NCI-H2227 treated with DMSO at 0.1 percent for 48 hours (cell line): ENCODE results near the gene ZRANB3.

ENCODE experiments used
- DNase-seq: peaks from one replicate; lab custom pipeline; 2025; lab: John Stamatoyannopoulos, UW

ZRANB3 gene

GRCh38 chr2:135175177-135175576 lies 355.8 kb downstream of the ZRANB3 start:
- DNase-seq: no peak

GRCh38 chr2:135174810-135175093 lies 356.3 kb downstream of the ZRANB3 start:
- DNase-seq: no peak

GRCh38 chr2:135174049-135174809 lies 356.8 kb downstream of the ZRANB3 start:
- no peak for DNase-seq

DNA sequence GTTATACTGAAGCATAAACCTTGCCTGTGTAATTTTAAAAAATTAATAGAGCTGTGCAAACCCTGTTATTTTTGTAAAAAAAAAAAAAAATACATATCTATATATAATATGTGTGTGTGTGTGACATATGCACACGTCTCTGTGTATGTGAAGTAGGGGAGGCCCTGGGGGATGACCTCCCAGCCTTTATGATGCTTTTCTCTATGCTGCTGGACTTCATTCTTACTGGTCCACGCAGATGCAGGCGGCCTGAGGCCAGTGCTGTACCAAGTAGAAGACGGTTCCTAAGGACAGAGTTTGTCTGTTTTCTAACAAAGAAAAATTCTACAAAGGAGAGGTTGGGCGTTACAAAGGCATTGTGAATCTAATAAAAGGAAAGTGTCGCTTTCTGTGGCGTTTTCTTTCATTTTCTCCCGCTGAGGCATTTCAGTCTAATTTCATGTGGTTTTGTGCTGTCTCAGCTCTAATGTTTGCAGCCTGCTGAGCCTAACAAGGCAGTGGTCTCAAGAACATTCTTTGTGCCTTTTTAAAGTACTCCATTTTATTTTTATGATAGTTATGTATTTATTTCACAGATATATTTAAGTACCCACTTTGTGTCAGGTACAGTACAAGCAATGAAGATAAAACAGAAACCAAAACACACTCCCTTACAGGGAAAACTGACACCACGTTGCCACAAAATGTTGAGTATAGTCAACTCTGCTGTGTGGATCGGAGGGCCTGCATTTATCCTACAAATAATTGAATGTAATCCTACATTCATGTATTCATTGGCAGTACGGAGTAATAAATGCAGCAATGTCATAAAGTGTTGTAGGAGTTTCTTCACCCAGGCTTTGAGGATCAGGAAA lies 360.9 kb downstream of the ZRANB3 start:
- peak; percentile 88 for DNase-seq

GRCh38 chr2:135168204-135168856 lies 362.7 kb downstream of the ZRANB3 start:
- no peak for DNase-seq

GRCh38 chr2:135167273-135167672 lies 363.7 kb downstream of the ZRANB3 start:
- DNase-seq: no peak

- no peak for DNase-seq
Measured at GRCh38 chr2:135164431-135164830, 366.6 kb downstream of the ZRANB3 start.

- DNase-seq: no peak
Measured at GRCh38 chr2:135163901-135164300, 367.1 kb downstream of the ZRANB3 start.

- no peak for DNase-seq
Measured at GRCh38 chr2:135163306-135163705, 367.7 kb downstream of the ZRANB3 start.

DNA sequence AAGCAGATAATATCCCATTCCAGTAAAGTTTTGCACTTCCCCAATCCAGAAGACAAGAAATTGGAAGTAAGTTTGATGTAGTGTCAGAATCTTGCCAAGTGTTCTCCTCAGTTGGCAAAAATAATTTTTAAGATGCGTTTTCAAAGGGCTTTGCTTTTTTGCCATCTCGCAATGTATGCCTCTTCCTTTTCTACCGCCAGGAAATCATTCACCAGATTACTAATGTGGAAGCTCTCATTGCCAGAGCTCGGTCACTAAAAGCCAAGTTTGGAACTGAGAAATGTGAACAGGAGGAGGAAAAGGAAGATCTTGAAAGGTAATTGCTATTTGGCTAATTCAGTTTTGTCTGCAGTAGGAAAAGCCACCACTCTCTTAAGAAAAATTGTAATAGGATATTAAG lies 368.2 kb downstream of the ZRANB3 start:
- DNase-seq: peak; percentile 30

GRCh38 chr2:135162377-135162776 lies 368.6 kb downstream of the ZRANB3 start:
- no peak for DNase-seq

DNA sequence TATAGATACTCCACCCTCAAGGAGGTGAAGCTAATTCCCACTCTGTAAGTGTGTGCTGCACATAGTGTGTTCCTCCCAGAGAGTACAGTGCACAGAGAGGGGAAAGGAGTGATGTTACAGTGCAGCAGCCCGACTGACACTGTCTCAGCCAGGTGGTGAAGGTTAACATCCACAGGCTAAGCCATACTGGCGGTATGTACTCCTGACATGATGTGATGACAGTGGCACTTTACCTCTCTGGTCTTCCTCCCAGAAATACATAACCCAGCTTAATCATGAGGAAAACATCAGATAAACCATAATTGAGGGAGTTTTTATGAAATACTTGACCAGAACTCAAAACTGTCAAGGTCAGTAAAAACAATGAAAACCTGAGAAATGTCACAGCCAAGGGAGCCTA lies 371.8 kb downstream of the ZRANB3 start:
- no peak for DNase-seq

GRCh38 chr2:135157856-135158255 lies 373.2 kb downstream of the ZRANB3 start:
- no peak for DNase-seq

- DNase-seq: no peak
Measured at GRCh38 chr2:135154962-135155361, 376.1 kb downstream of the ZRANB3 start.

DNA sequence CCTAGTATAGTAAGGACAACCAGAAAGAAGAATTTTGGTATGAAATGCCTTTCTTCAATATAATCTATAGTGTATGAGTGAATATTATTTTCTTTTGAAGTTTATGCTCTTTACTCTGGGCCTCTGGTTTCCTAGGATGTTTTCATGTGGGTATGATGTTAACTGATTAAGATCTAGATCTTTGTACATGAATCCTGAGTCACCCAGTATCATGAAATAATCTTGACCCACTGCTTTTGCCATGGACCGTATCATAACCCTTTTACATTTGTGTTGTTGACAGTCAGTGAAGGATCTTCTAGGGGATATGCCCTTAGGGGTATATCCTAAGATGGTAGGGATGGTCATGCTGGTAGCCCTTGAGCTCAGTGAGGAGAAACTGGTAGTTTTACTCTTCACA lies 378.7 kb downstream of the ZRANB3 start:
- DNase-seq: no peak

- DNase-seq: no peak
Measured at GRCh38 chr2:135151615-135152014, 379.4 kb downstream of the ZRANB3 start.

- no peak for DNase-seq
Measured at GRCh38 chr2:135150725-135151124, 380.3 kb downstream of the ZRANB3 start.

DNA sequence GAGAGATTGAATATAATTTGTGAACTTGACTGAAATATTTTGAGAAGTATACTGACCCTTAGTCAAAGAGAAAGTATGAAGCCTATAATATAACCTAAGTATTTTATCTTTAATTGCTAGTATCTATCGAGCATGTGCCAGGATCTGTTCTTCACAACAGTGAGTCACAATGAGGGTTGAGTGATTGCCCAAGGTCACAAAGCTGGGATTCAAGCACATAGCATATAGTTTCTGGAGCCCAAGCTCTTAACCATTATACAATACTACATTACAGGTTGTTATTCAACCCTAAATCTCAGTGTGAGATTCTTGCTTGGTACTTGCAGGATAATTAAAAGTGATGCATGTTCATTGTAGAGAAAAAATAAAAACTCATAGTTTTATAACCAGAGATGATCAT lies 381.8 kb downstream of the ZRANB3 start:
- no peak for DNase-seq

DNA sequence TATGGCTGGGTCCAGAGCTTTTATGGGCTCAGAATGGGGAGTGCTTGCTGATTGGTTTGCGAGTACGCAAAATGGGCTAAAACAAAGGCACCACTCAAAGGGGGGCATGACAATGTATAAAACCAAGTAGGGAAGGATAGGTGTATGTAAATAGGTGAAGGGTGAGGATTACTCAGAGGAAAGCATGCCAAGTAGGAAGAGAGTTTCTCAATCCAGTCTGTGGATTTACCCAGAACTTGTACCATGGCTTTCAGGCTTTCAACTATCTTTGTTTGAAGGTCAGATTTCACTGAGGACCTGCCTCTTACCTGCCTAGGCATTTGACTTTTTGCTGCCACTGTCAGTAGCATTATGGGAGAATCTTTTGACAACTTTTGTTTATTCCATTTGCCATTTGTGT lies 386.7 kb downstream of the ZRANB3 start:
- no peak for DNase-seq

DNA sequence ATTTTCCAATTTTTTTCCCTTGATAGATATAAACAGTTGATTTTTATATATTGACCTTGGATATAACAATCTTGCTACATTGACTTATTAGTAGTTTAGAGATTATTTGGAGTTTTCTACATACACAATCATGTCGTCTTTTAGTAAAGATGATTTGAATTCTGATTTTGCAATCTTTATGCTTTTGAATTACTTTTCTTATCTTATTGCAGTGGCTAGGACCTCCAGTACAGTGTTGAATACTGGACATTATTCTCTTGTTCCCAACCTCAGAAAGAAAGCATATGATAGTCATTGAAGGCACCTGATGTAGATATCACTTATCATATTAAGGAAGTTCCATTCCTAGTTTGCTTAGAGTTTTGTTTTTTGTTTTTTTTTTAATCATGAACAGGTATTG lies 388.7 kb downstream of the ZRANB3 start:
- no peak for DNase-seq

GRCh38 chr2:135140606-135141005 lies 390.4 kb downstream of the ZRANB3 start:
- DNase-seq: no peak

- DNase-seq: no peak
Measured at GRCh38 chr2:135132314-135132713, 398.7 kb downstream of the ZRANB3 start.

DNA sequence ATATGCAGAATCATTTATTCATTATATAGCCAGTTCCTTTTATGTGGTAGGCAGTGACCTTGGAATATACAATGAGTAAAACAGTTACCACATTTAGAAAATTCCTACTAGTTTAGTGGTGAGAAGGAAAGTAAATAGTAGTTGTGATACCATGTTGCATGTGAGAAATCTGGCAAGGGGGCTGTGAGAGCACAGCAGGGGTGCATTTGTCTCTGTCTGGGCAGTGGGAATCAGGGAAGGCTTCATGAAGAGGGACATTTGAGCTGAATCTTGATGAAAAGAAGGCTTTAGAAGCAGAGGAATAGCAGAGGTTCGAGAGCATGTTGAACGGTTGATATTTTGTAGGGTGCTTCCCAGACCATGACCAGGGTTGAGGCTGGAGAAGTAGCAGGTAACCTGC lies 400.3 kb downstream of the ZRANB3 start:
- no peak for DNase-seq
